ENCODE measurements around the gene TMEM106B.

DNA sequence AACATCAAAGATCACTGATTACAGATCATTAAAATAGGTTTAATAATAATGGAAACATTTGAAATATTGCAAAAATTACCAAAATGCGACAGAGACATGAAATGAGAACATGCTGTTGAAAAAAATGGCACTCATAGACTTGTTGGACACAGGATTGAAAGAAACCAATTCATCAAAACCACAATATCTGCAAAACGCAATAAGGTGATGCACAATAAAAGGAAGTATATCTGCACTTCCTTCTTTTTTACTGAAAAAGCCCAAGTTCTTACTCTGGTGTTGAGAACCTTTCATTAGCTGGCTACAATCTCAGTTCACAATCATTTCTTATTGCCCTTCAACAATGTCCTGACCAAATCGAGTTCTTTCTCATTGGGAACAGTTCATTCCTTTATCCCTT lies 28.7 kb downstream of the TMEM106B start:
- no peak for TF ChIP-seq POLR2A (IDR thresholded peaks at IDR 0.05)
- TF ChIP-seq, protein P1, sequence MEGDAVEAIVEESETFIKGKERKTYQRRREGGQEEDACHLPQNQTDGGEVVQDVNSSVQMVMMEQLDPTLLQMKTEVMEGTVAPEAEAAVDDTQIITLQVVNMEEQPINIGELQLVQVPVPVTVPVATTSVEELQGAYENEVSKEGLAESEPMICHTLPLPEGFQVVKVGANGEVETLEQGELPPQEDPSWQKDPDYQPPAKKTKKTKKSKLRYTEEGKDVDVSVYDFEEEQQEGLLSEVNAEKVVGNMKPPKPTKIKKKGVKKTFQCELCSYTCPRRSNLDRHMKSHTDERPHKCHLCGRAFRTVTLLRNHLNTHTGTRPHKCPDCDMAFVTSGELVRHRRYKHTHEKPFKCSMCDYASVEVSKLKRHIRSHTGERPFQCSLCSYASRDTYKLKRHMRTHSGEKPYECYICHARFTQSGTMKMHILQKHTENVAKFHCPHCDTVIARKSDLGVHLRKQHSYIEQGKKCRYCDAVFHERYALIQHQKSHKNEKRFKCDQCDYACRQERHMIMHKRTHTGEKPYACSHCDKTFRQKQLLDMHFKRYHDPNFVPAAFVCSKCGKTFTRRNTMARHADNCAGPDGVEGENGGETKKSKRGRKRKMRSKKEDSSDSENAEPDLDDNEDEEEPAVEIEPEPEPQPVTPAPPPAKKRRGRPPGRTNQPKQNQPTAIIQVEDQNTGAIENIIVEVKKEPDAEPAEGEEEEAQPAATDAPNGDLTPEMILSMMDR (IDR thresholded peaks at IDR 0.05): no peak

Measured in body of pancreas (tissue), 4 donors.